Body of pancreas (tissue), 4 donors: ENCODE data around the gene DOCK4. TPM values are rescaled to one million over a fixed set of nuclear protein-coding genes. Genes with fewer than 3 reads are reported as not detected.

Experiments used
- ATAC-seq: fragments of 150-250 bp; one replicate; pipeline ENCODE4 v1.9.1; 2016
- DNase-seq, 4 donors: peaks; one replicate each; pipeline ENCODE4 v3.0.0-alpha.2; 2019
- H3K27ac ChIP-seq, 4 donors: fragments of 200-600 bp; sonication (generic); 1 replicate in 3 of 4; 2 replicates in 1 of 4; pipeline versions ENCODE4 v1.5.1 to v1.6.1; 2016 to 2019; ENCODE audit warnings: mild to moderate bottlenecking in 1 of 4, mixed read lengths in 1 of 4, moderate library complexity in 1 of 4
- H3K27me3 ChIP-seq, 2 donors: fragments of 200-600 bp; sonication (generic); one replicate each; pipeline ENCODE4 v1.6.0; 2016; ENCODE audit warnings: mild to moderate bottlenecking in 1 of 2
- H3K36me3 ChIP-seq, 2 donors: fragments of 200-600 bp; sonication (generic); replicated peaks in 1 of 2; 2 replicates each; pipeline ENCODE4 v1.5.1; 2016; ENCODE audit warnings: low read depth in 2 of 2; ENCODE audit not compliant: insufficient read depth in 1 of 2
- H3K4me1 ChIP-seq: fragments of 200-600 bp; sonication (generic); one replicate; pipeline ENCODE4 v1.6.0; 2016
- H3K4me3 ChIP-seq, 2 donors: fragments of 200-600 bp; sonication (generic); 1 replicate in 1 of 2; 2 replicates in 1 of 2; pipeline ENCODE4 v1.5.1; 2016 to 2019
- H3K9me3 ChIP-seq, 3 donors: fragments of 200-600 bp; sonication (generic); 1 replicate in 2 of 3; 2 replicates in 1 of 3; pipeline ENCODE4 v1.5.1; 2016
- POLR2A ChIP-seq, 3 donors: fragments of 450-650 bp; IDR thresholded peaks; one replicate each; pipeline ENCODE4 v1.6.1; 2016; ENCODE audit warnings: antibody characterized with exemption in 3 of 3, mild to moderate bottlenecking in 2 of 3
- WGBS, 2 donors: methylation state at CpG; one replicate each; pipeline ENCODE4 v1.1.5; 2017; 5-methylcytosine and 5-hydroxymethylcytosine counted together
- intact Hi-C: fragments of 100-400 bp; cut with DNase I; formaldehyde crosslinking; loops from one replicate; pipeline ENCODE4 v1.15.1; 2023
- total RNA-seq, 2 donors: library from RNA; depleted of rRNA; stranded (reverse); fragments of >200 nt; gene quantifications; one replicate each; pipeline ENCODE4 v1.1.0, GENCODE V29; 2016
- TF ChIP-seq, protein P1 (sequence below), 7 experiments: fragments of 450-650 bp in 4 of 7; fragments of 200-600 bp in 3 of 7; sonication (generic) in 3 of 7; IDR thresholded peaks; one replicate each; pipeline ENCODE4 v1.5.1; 2016 to 2019; ENCODE audit warnings: antibody characterized with exemption in 7 of 7

The DOCK4 gene
- total RNA-seq, 2 donors from 2014 or later, result 24.9 to 34.6 TPM

DNA sequence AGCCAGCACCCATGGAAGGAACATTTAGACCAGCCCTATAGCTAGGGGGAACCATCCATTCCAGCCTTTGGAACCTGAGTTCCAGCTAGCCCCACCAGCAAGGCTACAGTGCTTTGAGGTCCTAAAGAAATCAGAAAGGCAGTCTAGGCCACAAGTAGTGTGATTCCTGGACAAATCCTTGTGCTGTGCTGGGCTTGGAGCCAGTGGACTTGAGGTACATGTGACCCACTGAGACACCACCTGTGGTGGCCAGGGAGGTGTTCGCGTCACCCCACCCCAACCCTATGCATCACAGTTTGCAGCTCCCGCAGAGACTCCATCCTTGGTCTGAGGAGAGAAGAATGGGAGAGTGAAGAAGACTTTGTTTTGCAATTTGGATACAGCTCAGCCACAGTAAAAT, 32.1 kb upstream of the DOCK4 start:
- peaks cover 2% of the 10 kb centered on the region for H3K4me1 ChIP-seq
- no peaks in the 10 kb centered on the region for H3K36me3 ChIP-seq
- WGBS, 2 donors, result 97 to 100% methylated on average over 3 of the region's 3 CpGs
- H3K9me3 ChIP-seq, result no peaks in the 10 kb centered on the region
- no peak overlapping the region for H3K4me3 ChIP-seq
- TF ChIP-seq, protein P1, sequence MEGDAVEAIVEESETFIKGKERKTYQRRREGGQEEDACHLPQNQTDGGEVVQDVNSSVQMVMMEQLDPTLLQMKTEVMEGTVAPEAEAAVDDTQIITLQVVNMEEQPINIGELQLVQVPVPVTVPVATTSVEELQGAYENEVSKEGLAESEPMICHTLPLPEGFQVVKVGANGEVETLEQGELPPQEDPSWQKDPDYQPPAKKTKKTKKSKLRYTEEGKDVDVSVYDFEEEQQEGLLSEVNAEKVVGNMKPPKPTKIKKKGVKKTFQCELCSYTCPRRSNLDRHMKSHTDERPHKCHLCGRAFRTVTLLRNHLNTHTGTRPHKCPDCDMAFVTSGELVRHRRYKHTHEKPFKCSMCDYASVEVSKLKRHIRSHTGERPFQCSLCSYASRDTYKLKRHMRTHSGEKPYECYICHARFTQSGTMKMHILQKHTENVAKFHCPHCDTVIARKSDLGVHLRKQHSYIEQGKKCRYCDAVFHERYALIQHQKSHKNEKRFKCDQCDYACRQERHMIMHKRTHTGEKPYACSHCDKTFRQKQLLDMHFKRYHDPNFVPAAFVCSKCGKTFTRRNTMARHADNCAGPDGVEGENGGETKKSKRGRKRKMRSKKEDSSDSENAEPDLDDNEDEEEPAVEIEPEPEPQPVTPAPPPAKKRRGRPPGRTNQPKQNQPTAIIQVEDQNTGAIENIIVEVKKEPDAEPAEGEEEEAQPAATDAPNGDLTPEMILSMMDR (IDR thresholded peaks at IDR 0.05), result no peak
- TF ChIP-seq POLR2A (IDR thresholded peaks at IDR 0.05), result no peak
- H3K27ac ChIP-seq, result no peak overlapping the region
- intact Hi-C loops, result no loop called here
- H3K27me3 ChIP-seq, result no peaks in the 10 kb centered on the region
- ATAC-seq (no peak), DNase-seq (no peak)

DNA sequence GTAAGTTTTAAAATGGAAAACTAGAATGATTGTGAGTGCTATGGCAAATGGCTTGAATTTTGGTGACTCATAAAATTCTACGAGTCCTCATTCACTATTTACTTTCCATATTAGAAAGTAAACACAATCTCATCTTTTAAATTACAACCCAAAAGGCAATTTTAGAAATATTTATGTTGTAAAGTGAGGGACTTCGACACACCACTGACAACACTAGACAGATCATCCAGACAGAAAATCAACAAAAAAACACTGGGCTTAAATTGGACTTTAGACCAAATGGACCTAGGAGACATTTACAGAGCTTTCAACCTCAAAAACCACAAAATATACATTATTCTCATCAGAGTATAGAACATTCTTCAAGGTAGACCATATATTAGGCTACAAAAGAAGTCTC, 30.4 kb upstream of the DOCK4 start:
- Histone ChIP-seq H3K27ac (no peak overlapping the region), H3K36me3 (no peaks in the 10 kb centered on the region), H3K9me3 (no peaks in the 10 kb centered on the region), H3K4me3 (no peak overlapping the region), H3K4me1 (peaks cover 8% of the 10 kb centered on the region), H3K27me3 (no peaks in the 10 kb centered on the region)
- DNase-seq (no peak), ATAC-seq (no peak)
- intact Hi-C loops, result no loop called here
- TF ChIP-seq, protein P1 (IDR thresholded peaks at IDR 0.05), result no peak
- no peak for TF ChIP-seq POLR2A (IDR thresholded peaks at IDR 0.05)
- 87 to 91% methylated on average over 2 of the region's 2 CpGs for WGBS, 2 donors

DNA sequence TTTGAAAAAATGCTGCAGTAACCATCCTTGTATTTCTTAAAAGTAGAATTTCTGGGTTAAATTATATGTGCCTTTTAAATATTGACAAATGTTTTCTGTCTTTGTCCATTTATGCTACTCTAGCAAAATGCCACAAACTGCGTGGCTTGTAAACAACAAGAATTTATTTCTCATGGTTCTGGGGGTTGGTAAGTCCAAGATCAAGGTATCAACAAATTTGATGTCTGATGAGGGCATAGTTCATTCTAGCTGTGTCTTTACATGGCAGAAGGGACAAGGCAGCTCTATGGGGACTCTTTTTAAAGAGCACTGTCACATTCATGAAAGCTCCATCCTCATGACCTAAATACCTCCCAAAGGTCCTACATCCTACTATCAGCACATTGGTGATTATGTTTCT, 27.9 kb upstream of the DOCK4 start:
- TF ChIP-seq, protein P1 (IDR thresholded peaks at IDR 0.05), result no peak
- TF ChIP-seq POLR2A (IDR thresholded peaks at IDR 0.05), result no peak
- Histone ChIP-seq H3K27ac (no peak overlapping the region), H3K4me1 (peaks cover 8% of the 10 kb centered on the region), H3K36me3 (no peaks in the 10 kb centered on the region), H3K4me3 (no peak overlapping the region), H3K27me3 (no peaks in the 10 kb centered on the region), H3K9me3 (no peaks in the 10 kb centered on the region)
- DNase-seq (no peak), ATAC-seq (no peak)
- 93 to 96% methylated on average over 1 of the region's 1 CpG for WGBS, 2 donors
- intact Hi-C loops, result no loop called here

DNA sequence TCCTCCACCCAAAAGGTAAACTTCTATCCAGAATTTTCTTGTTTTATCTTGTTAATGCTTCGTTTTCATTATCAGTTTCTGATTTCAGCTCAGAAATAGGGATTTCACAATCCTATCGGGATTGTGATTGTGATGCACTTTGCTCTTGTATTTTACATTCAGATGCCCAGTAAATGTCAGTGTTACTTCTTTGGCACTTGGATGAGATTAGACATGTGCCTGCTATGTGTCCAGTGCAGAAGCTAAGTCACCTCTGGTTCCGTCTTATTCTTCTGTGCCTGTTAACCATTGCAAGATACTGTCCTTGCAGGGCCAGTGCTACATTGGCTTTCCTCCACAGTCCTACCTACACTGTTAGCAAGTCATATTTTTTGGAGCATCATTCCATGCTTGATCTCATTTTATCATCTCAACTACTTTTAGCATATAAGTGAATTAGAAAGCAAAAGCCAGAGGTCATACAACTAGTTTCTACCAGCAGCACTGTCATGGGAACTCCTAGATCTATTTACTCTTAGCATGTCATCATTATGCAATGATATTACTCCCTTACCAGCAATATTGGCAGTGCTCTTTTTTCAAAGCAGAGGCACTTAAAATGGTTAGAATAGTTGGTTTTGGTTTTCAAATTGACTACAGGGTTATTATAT, 27.0 kb upstream of the DOCK4 start:
- H3K36me3 ChIP-seq, result no peaks in the 10 kb centered on the region
- H3K4me3 ChIP-seq, result no peak overlapping the region
- no peaks in the 10 kb centered on the region for H3K27me3 ChIP-seq
- no peak overlapping the region for H3K27ac ChIP-seq
- ATAC-seq, result no peak
- no peak for DNase-seq
- intact Hi-C loops, result no loop called here
- peaks cover 8% of the 10 kb centered on the region for H3K4me1 ChIP-seq
- H3K9me3 ChIP-seq, result no peaks in the 10 kb centered on the region
- TF ChIP-seq, protein P1 (IDR thresholded peaks at IDR 0.05), result no peak
- no peak for TF ChIP-seq POLR2A (IDR thresholded peaks at IDR 0.05)
- 43 to 53% methylated on average over 3 of the region's 3 CpGs for WGBS, 2 donors
